ENCODE results near the gene CNFN.

The CNFN gene

DNA sequence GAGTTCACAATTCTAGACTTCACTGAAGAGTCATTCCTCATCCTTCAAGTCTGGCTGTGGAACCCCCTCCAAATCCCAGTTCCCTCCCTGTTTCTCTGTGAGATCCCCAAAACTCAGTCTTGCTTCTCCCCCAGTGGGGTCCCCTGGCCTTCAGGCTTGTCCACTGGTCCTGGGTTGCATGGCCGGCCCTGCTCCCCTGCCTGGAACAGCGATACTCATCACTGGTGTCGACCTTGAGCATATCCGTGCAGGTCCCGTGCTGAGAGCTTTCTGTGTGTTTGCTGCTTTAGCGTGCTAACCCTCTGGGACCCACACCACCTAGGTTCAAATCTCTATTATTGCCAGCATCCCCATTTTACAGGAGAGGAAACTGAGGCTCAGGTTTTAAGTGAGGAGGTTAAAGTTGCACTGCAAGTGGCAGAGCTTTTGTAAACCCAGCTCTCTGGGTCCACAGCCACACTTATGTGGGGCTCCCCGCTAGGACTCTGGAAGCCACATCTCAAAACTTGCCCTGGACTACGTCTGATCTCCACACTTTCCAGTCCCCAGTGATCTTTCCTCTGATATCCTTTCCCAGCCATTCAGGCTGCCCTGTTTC lies 21.6 kb upstream of the CNFN start:
- H3K4me3 ChIP-seq (ENCODE audit: low read depth, low read length), result no peak overlapping the region
- DNase-seq (ENCODE audit: low read depth), result no peak

GRCh38 chr19:42410371-42410770 lies 20.3 kb upstream of the CNFN start:
- DNase-seq (ENCODE audit: low read depth), result no peak
- no peak overlapping the region for H3K4me3 ChIP-seq (ENCODE audit: low read depth, low read length)

GRCh38 chr19:42409477-42409876 lies 19.4 kb upstream of the CNFN start:
- no peak overlapping the region for H3K4me3 ChIP-seq (ENCODE audit: low read depth, low read length)

DNA sequence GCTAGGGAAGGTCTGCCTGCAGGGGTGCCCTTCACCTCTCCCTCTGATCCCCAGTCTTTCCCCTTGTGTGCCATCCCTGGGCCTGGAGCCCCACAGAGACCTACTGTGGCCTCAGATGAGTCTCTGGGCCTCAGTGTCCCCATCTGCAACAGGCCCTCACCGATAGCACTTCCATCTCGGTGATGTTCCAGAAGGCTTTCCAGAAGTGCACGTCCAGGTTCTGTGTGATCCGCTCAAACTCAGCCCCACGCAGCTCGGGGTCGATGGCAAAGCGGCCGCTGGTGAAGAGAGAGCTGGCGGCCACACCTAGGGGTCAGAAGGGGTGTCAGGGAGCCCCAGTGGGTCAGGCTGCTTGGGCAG lies 17.7 kb upstream of the CNFN start:
- no peak overlapping the region for H3K4me3 ChIP-seq (ENCODE audit: low read depth, low read length)
- DNase-seq (ENCODE audit: low read depth), result no peak

More at GRCh38 chr19:42409477-42409876, 19.4 kb upstream of the CNFN start:
- no peak for DNase-seq (ENCODE audit: low read depth)

- no peak for DNase-seq (ENCODE audit: low read depth)
- H3K4me3 ChIP-seq (ENCODE audit: low read depth, low read length), result no peak overlapping the region
Measured at GRCh38 chr19:42407085-42407815, 17.2 kb upstream of the CNFN start.

DNA sequence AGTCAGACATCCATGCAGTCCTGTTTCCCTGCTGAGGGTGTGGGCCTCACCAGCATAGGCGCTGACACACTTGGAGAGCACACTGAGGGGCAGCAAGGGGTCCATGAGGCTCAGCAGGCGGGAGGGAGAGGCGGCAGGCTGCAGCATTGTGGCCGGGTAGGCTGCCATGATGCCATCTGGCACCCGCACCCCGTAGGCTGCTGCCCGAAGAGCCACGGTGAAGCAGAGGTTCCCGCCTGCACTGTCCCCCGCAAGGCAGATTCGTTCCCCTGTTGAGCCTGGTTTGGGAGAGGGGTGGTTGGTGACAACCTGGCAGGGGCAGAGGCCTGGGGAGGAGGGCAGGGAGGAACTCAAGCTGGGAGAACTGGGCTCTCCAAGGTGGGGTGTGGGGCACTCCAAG lies 16.0 kb upstream of the CNFN start:
- no peak overlapping the region for H3K4me3 ChIP-seq (ENCODE audit: low read depth, low read length)
- no peak for DNase-seq (ENCODE audit: low read depth)

DNA sequence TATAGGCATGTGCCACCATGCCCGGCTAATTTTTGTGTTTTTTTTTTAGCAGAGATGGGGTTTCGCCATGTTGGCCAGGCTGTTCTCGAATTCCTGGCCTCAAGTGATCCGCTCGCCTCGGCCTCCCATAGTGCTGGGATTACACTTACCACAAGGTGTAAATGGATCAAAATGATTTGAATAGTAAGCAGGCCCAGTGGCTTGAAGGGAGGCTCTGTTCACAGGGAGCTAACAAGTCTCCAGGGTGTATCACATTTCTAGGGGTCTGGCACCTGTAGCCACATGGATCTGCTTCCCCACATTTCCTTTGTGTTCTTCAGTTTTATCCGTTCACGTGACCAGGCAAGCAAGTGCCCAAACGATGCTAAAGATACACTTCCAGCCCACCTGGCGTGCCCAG lies 13.5 kb upstream of the CNFN start:
- no peak for DNase-seq (ENCODE audit: low read depth)
- H3K4me3 ChIP-seq (ENCODE audit: low read depth, low read length), result no peak overlapping the region

- no peak for DNase-seq (ENCODE audit: low read depth)
- H3K4me3 ChIP-seq (ENCODE audit: low read depth, low read length), result peak overlapping the region; percentile 54
Measured at GRCh38 chr19:42402376-42403116, 12.4 kb upstream of the CNFN start.

DNA sequence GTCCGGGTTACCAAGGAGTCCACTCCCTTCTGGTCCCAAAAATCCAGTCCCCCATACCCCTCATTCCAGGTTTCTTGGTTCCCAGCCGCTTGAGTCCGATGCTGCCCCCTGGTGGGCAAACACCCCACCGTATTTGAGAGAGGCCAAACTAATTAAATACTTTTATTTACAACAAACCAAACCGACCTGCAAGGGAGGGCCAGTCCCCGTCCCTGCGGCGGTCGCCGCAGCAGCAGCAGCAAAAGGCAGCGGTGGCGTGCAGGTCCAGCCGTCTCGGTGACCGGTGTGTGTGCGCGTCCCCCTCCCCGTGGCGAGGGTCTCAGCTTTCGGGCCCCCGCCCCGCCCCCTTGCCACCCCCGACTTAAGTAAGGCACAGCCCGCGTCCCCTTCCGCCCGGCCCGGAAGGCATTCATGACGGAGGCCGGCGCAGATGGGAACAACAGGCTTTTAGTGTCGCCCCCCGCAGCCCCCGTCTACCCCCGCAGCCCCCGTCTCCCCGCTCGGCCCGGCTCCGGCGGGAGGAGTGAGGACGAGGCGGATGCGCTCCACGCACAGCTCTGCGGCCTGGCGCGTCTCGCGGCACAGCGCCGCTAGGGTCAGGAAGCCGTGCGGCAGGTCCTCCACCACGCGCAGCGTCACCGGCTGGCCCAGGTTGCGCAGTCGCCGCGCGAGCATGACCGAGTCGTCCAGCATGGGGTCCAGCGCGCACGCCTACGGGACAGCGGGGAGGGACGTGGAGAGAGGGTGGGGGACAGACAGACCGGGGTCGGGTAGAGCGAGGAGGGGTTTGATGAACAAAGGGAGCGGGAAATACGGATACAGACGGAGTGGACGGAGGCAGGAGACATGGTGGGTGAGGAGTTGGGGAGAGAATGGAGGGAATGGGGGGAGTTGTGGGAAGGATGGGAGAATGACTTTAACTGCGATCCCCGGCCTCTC lies 11.5 kb upstream of the CNFN start:
- H3K4me3 ChIP-seq (ENCODE audit: low read depth, low read length), result peak overlapping the region; percentile 54
- DNase-seq (ENCODE audit: low read depth), result peak; percentile 35

DNA sequence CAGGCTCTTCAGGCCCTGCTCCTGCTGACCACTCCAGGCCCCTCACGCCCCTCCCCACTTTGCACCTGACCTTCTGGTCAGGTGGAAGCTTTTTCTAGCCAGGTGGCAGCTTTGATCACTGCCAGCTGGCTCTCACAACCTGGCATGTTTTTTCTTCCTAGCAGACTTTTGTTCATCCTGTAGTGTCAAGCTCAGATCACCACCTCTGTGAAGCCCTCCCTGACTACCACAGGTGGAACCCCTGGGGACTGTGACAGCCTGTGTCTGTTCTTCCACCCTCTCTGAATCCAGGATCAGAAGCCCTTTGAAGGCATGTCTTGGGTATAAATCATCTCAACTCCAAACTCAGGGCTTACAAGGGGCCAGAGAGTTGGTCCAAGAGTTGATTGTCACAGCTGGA lies 10.3 kb upstream of the CNFN start:
- DNase-seq (ENCODE audit: low read depth), result no peak
- H3K4me3 ChIP-seq (ENCODE audit: low read depth, low read length), result no peak overlapping the region

- DNase-seq (ENCODE audit: low read depth), result no peak
- peak overlapping the region; percentile 67 for H3K4me3 ChIP-seq (ENCODE audit: low read depth, low read length)
Measured at GRCh38 chr19:42397263-42398166, 7.4 kb upstream of the CNFN start.

- peak overlapping the region; percentile 67 for H3K4me3 ChIP-seq (ENCODE audit: low read depth, low read length)
- peak; percentile 95 for DNase-seq (ENCODE audit: low read depth)
Measured at GRCh38 chr19:42396381-42397262, 6.5 kb upstream of the CNFN start.

DNA sequence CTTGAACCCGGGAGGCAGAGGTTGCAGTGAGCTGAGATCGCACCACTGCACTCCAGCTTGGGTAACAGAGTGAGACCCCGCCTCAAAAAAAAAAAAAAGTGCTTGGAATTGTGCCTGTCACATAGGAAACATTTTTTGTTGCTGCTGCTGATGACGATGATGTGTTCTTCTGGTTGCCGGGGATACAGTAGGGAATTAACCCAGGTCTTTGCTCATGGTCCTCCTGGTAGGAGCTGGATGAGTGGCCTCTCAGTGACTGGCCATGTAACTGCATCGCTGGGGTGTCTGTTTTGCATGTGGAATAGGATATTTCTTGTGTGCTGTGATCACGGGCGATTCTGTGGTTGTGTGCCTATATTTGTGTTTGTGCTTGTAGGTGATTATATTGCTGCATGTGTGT lies 4.7 kb upstream of the CNFN start:
- no peak overlapping the region for H3K4me3 ChIP-seq (ENCODE audit: low read depth, low read length)
- no peak for DNase-seq (ENCODE audit: low read depth)

DNA sequence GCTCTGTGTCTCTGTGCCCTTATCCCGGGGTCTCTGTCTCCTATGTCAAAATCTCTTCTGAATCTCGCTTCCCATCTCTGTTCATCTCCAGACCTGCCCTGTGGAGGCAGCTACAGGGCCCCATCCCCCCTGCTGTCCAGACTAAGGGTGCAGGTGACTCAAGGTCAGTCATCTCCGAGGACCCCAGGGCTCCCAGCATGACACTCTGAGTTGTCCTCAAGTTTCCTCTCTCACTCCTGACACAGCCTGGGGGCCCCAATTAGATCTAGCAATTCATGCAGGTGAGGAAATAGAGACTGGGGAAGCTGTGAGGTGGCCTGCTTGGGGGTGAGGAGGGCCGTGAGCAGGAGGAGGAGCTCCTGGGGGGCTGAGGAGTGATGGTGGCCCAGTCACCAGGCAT lies 2.1 kb upstream of the CNFN start:
- H3K4me3 ChIP-seq (ENCODE audit: low read depth, low read length), result no peak overlapping the region
- no peak for DNase-seq (ENCODE audit: low read depth)

DNA sequence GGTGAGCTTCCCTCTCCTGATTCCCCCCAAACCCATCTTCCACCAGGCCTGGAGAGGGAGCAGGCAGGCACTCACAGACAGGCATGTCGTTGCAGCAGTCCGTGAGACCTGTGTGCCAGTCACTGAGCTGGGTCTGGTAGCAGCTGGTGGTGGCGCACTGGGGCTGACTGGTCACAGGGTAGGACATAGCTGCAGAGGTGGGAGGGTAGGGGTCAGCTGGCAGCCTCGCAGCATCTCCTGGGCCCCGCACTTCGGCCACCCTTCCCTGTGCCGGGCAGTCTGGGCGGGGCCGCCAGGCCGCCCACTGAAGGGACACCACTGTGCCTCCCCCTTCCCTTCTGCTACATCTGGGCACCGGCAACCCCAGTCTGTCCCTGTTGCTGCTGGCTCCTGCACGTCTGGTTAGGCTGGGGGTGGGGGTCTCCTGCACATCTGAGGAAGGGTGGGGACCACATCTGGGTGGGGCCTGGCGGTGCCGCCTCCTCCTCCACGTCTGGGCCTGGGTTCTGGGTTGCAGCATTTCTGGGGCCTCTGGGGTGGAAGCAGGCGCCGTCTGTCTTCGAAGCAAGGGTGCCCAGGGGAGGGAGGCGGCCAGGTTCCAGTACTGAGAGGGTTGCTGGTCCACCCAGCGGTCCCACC lies 1.1 kb downstream of the CNFN start:
- no peak overlapping the region for H3K4me3 ChIP-seq (ENCODE audit: low read depth, low read length)
- no peak for DNase-seq (ENCODE audit: low read depth)

- DNase-seq (ENCODE audit: low read depth), result no peak
- H3K4me3 ChIP-seq (ENCODE audit: low read depth, low read length), result peak overlapping the region; percentile 40
Measured at GRCh38 chr19:42386974-42387707, 3.0 kb downstream of the CNFN start.

DNA sequence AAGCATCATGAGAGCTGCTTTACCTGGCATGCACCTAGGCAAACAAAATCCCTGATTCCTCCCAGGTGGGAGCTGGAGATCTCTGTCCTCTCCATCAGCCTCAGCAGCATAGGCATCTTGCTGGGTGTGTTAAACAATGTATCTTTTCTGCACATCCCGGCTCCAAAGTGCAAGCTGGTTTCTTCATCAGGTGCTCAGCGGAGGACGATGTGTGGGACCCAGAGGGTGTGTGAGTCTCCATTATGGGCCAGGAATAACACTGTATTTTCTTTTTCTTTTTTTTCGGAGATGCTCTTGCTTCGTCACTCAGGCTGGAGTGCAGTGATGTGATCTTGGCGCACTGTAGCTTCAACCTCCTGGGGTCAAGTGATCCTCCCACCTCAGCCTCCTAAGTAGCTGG lies 9.9 kb downstream of the CNFN start:
- no peak for DNase-seq (ENCODE audit: low read depth)
- no peak overlapping the region for H3K4me3 ChIP-seq (ENCODE audit: low read depth, low read length)

All from skeletal muscle cell (primary cell).